Measurements from ENCODE around the gene TNFSF15.
A peak's percentile ranks its signal among the peaks of the same experiment; 100 is the strongest.

Gene TNFSF15

DNA sequence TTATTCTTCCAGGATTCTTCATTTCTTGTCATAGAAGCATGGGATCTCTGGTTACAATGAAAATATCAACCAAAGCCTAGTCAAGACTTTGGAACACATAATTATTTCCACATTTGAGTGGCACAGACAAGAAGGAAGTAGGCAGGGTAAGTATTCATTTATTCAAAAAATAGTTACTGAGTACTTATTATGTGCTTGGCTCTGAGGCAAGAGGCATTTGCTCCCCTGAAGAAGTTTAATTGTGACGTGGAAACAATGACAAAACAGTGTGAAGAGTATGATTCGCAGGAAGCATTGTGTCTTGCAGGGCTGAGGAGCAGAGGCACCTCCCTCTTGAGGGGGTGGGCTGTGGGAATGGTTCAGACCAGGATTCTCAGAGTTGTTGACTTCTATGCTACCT lies 45.0 kb upstream of the TNFSF15 start:
- H3K4me3 ChIP-seq (ENCODE audit: low read length) = no peak overlapping the region
- DNase-seq (ENCODE audit: low read depth) = no peak
- TF ChIP-seq, protein P1, sequence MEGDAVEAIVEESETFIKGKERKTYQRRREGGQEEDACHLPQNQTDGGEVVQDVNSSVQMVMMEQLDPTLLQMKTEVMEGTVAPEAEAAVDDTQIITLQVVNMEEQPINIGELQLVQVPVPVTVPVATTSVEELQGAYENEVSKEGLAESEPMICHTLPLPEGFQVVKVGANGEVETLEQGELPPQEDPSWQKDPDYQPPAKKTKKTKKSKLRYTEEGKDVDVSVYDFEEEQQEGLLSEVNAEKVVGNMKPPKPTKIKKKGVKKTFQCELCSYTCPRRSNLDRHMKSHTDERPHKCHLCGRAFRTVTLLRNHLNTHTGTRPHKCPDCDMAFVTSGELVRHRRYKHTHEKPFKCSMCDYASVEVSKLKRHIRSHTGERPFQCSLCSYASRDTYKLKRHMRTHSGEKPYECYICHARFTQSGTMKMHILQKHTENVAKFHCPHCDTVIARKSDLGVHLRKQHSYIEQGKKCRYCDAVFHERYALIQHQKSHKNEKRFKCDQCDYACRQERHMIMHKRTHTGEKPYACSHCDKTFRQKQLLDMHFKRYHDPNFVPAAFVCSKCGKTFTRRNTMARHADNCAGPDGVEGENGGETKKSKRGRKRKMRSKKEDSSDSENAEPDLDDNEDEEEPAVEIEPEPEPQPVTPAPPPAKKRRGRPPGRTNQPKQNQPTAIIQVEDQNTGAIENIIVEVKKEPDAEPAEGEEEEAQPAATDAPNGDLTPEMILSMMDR (IDR thresholded peaks at IDR 0.05; ENCODE audit: insufficient read depth, low read depth, low read length, missing control alignments) = no peak

- TF ChIP-seq, protein P1 (IDR thresholded peaks at IDR 0.05; ENCODE audit: insufficient read depth, low read depth, low read length, missing control alignments) = no peak
- H3K4me3 ChIP-seq (ENCODE audit: low read length) = no peak overlapping the region
- DNase-seq (ENCODE audit: low read depth) = no peak
These were observed 43.6 kb upstream of the TNFSF15 start for GRCh38 chr9:114849450-114849849.

DNA sequence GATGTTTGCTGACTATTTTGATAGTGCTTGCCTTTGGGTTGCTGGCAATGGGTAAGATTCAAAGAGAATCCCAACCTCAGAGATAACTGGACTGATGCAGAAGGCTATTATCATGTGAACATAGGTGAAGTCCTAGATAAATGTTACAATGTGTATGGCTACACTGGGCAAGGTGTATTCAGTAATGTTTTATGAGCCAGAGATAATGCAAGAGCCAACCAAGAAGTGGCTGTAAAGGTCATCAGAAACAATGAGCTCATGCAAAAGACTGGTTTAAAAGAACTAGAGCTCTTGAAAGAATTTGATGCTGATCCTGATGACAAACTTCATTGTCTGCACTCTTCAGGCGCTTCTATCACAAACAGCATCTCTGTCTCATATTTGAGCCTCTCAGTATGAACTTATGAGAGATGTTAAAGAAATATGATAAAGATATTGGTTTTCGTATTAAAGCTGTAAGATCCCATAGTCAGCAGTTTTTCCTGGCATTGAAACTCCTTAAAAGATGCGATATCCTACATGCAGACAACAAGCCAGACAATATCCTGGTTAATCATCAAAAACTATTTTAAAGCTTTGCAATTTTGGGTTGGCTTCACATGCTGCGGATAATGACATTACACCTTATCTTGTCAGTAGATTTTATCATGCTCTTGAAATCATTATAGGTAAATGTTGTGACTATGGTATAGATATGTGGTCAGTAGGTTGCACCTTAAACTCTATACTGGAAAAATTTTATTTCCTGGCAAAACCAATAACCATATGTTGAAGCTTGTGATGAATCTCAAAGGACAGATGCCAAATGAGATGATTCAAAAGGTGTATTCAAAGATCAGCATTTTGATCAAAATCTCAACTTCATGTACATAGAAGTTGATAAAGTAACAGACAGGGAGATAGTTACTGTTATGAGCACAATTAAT lies 41.9 kb upstream of the TNFSF15 start:
- DNase-seq (ENCODE audit: low read depth) = no peak
- H3K4me3 ChIP-seq (ENCODE audit: low read length) = no peak overlapping the region
- TF ChIP-seq, protein P1 (IDR thresholded peaks at IDR 0.05; ENCODE audit: insufficient read depth, low read depth, low read length, missing control alignments) = no peak

- no peak for DNase-seq (ENCODE audit: low read depth)
- H3K4me3 ChIP-seq (ENCODE audit: low read length) = no peak overlapping the region
- TF ChIP-seq, protein P1 (IDR thresholded peaks at IDR 0.05; ENCODE audit: insufficient read depth, low read depth, low read length, missing control alignments) = no peak
These were observed 39.5 kb upstream of the TNFSF15 start for GRCh38 chr9:114845373-114845772.

DNA sequence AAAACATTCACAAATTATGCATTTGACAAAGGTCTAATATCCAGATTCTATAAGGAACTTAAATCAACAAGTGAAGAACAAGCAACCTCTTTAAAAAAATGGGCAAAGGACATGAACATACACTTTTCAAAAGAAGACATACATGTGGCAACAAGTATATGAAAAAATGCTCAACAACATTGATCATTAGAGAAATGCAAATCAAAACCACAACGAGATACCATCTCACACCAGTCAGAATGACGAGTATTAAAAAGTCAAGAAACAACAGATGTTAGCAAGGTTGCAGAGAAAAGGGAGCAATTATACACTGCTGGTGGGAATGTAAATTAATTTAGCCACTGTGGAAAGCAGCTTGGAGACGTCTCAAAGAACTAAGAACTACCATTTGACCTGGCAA lies 38.9 kb upstream of the TNFSF15 start:
- DNase-seq (ENCODE audit: low read depth) = peak; percentile 7
- H3K4me3 ChIP-seq (ENCODE audit: low read length) = no peak overlapping the region
- TF ChIP-seq, protein P1 (IDR thresholded peaks at IDR 0.05; ENCODE audit: insufficient read depth, low read depth, low read length, missing control alignments) = no peak

GRCh38 chr9:114837923-114838322 lies 32.1 kb upstream of the TNFSF15 start:
- DNase-seq (ENCODE audit: low read depth) = peak; percentile 24

More at GRCh38 chr9:114837923-114838322, 32.1 kb upstream of the TNFSF15 start:
- H3K4me3 ChIP-seq (ENCODE audit: low read length) = no peak overlapping the region
- TF ChIP-seq, protein P1 (IDR thresholded peaks at IDR 0.05; ENCODE audit: insufficient read depth, low read depth, low read length, missing control alignments) = no peak

Measured in epithelial cell of esophagus (primary cell).